ENCODE data around the gene TUBA4B.

Gene TUBA4B

DNA sequence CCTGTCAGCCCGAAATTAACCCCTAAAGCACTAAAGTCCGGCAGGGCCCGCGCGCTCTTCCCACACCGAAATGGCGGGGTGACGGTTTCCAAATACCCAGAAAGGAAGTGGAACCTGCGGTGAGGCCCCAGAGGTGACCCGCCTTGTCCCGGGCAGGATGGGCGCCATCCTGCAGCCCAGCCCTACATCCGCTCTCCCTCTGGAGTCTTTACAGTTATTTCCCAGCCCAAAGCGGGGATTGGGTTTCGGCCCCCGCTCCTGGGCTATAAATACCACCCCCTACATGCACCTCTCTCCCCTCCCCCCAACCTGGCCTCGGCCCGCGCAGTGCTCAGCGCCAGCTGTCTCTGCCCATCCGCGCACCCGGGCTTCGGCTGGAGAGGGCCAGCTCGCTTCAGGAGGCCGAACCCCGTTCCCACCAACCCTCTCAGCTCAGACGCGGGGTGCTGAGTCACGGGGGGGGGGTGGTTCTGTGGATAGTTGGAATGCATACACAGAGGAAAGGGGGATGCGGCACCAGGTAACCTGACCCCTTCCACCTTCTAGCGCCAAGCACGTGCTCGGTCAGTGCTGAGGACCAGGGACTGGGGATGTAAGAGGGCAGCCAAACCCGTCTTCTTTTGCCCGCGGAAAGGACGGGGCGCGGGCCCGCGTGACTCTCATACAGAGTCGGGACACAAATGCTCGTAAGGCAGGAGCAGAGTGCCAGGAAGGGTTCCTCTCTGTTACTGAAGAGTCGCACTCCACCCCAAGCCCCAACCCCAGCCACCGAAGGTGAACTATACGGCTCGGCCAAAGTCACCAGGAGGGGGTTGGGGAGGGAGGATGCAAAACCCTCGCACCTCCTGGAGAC lies at the start of gene TUBA4B:
TSS of gene TUBA4B (plus strand) at position 344 of the 853 bp plus-strand sequence. CDS start at position 509, 165 bp downstream.
- DNase-seq: peak; percentile 49 to 58

DNA sequence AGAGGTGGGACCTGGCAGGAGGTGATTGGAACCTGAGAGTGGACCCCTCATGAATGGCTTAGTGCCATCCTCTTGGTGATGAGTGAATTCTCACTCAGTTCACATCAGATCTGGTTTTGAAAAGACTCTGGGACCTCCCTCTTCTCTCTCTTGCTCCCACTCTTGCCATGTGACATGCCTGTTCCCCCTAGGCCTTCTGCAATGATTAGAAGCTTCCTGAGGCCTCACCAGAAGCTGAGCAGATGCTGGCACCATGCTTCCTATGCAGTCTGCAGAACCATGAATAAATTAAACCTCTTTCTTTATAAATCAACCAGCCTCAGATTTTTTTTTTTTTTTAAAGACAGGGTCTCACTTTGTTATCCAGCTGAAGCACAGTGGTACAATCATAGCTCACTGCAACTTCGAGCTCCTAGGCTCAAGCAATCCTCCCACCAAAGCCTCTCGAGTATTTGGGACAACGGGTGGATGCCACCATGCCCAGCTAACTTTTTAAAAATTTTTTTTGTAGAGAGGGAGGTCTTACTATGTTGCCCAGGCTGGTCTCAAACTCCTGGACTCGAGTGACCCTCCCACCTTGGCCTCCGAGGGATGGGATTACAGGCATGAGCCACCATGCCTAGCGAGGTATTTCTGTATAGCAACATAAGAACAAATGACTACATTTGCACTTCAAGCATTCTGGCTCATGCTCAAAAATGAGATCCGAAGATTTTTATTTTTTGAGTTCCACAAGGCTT lies 48.4 kb upstream of the TUBA4B start:
- DNase-seq: no peak

DNA sequence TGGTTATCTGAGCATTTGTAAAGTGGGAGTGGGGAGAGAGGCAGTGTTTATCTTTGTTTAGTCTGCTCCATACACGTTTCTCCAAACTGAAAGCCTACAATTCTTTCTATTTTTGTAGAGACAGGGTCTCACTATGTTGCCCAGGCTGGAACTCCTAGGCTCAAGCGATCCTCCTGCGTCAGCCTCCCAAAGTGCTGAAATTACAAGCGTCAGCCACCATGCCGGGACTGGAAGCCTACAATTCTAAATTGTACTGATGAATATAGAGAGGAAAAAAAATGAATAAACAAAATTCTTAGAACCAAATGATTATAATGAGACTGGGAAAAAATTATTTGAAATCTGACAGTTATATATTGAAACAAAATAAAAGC lies 47.9 kb upstream of the TUBA4B start:
- no peak for DNase-seq

DNA sequence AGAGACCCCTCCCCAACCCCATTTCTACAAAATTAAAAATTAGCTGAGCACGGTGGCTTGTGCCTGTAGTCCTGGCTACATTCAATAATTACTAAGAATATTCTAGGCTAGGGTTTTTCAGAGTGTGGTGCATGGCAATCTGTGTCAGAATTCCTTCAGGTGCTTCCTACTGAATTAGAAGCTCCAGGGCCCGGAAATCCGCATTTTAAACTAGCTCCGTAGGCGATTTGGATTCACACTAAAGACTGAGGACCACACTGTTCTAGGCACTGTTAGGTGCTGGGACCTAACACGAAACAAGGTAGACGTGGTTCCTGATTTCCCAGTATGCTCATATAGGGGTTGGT lies 47.1 kb upstream of the TUBA4B start:
- no peak for DNase-seq

- peak; percentile 94 to 95 for DNase-seq
Observed at GRCh38 chr2:219206328-219207133, 46.5 kb upstream of the TUBA4B start, which contains the start of gene ZFAND2B. TSS of gene ZFAND2B (plus strand) at chr2:219206782. CDS start at chr2:219206988, 206 bp downstream.

DNA sequence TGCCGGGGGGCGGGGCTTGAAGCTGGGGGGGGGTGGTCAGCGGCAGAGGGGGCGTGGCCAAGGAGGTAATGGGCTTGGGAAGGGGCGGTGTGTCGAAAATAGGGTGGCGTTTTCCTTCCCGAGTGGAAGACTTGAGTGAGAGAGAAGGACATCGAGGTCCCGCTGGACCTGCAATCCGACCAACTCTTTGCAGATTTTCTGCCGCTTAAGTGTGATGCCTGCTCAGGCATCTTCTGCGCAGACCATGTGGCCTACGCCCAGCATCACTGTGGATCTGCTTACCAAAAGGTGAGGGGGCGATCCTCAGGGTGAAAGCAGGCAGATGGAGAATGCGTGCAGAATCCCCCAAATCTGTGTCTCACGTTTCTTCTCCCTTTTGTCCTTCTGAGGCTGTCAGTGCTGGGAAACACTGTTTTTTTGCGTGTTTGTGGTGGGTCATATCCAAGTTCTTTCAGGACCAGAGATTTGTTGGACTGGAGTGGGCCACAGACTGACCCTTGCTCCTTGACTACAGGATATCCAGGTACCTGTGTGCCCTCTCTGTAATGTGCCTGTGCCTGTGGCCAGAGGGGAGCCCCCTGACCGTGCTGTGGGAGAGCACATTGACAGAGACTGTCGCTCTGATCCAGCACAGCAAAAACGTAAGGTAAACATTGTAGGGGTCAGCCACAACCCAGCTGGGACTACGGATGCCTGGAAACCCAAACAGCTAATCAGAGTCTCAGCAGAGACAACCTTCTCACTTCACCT lies 45.7 kb upstream of the TUBA4B start:
- no peak for DNase-seq

DNA sequence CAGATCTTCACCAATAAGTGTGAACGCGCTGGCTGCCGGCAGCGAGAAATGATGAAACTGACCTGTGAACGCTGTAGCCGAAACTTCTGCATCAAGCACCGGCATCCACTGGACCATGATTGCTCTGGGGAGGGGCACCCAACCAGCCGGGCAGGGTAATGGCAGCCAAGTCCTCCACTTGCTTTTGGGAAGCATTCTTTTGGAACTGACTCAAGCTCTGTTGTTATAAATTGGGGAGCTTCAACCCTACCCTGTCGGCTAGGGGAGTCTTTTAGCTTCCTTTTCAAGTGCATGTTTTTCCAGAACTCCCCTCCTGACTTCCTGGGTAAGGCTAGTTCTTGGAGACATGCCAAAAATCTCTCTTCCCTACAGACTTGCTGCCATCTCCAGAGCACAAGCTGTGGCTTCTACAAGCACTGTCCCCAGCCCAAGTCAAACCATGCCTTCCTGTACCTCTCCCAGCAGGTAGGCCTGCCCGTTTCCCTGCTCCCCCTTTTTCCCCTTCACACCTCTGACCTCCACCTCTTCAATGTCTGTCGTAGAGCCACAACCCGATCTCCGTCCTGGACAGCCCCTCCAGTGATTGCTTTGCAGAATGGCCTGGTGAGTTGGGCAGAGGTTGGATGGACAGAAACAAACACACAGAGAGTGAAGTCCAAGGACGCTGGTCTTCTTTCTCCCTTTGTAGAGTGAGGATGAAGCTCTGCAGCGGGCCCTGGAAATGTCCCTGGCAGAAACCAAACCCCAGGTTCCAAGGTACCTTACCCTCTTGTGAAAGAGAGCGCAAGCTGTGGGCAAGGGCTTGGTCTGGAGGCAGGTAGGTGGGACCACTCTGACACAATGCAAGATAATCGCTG lies 44.9 kb upstream of the TUBA4B start:
- no peak for DNase-seq

DNA sequence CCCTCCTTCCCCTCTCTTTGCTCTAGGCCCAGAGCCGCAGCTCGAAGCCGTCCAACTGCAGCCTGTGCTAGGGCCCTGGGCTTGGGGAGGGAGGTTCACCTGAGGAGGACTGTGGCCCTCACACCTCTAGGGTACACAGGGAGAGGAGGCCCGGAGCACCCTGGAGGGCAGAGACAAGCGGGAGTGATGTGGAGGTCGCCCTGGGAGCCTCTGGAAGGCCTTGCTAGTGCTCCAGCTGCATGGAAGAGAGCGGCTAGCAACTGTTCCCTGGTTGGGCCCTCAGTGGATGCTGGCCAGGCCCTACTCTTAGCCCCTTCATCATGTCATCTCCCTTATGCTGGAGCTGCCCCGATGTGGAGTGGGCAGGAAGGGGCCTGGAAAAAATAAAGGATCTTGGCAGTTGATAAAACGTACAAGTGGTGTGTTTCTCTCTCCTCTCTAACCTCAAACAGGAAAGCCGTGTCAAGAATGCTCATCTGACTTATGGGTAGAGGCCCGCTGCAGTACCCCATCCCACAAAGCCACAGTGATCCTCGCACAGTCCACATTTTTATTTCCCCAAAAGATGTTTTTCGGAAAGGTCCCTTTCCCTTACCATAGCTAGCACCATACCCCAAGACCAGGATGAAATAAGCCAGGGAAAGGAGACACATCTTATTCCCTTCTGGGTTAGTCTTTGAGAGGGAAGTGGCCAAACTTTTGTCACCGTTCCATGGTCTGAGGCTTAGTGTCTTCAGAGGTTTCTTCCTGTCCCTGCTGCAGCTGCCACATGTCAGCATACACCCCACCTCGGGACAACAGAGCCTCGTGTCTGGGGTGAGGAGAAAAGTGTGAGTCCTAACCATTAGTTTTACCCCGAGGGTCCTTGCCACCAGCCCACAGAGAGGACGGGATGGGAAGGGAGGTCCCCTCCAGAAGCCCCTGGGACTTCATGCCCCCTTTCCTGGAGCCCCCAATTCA lies 43.5 kb upstream of the TUBA4B start:
- no peak for DNase-seq

GRCh38 chr2:219210196-219210885 lies 42.7 kb upstream of the TUBA4B start:
- no peak for DNase-seq

DNA sequence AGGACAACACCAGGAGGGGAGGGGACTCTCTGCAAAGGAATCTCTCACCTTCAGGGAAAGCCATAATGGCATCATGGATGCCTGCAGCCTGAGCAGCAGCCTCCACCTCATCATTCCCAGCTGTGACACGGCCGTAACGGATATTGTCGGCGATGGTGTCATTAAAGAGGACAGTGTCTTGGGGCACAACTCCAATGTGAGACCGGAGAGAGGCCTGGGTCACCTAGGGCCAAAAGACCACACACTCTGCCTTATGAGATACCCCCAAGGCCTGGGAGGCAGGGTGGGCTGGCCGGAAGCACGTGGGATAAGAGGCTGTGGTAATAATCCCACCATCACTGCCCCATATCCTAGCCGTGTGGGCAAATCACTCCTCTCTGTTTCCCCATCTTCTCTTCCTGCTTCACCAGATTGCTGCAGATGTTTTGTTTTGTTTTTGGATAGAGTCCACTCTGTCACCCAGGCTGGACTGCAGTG lies 42.1 kb upstream of the TUBA4B start:
- no peak for DNase-seq

DNA sequence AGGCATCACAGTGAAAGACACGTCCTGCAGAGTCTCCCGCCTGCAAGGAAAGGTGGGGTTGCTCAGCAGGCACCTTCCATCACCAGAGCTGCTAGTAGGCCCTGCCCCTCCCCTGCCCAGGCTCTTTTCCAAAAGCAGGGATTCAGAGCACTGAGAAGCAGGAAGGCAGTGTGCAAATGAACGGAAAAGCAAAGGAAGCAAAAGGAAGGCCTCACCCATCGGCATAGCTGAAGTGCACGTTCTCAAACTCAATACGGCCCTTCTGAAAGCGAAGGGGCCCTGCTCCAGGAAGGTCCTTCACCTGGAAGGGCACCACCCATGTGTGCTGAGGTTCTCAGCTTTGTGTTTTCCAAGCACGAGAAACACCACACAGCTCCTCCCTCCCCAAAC lies 40.0 kb upstream of the TUBA4B start:
- DNase-seq: no peak

- DNase-seq: no peak
Observed at GRCh38 chr2:219213486-219214071, 39.5 kb upstream of the TUBA4B start.

DNA sequence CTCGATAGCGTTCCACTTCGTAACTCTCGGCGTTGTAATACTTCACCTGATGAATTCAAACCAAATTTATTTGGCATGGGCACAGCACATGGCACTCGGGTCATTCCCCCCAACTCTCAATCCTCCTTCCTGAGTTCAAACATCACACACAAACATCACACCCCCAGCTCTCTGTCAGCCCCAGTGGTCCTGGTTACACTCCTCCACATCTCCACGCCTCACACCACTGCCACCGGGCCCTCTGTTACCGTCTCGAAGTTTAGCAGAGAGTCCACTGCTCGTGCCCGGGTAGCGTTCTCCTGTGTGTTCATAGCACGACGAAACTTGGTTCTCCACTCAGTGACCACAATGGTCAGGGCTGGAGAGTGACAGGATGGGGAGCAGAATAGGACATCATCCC lies 38.9 kb upstream of the TUBA4B start:
- no peak for DNase-seq

GRCh38 chr2:219214786-219215185 lies 38.3 kb upstream of the TUBA4B start:
- no peak for DNase-seq

GRCh38 chr2:219215871-219216534 lies 37.0 kb upstream of the TUBA4B start:
- no peak for DNase-seq

DNA sequence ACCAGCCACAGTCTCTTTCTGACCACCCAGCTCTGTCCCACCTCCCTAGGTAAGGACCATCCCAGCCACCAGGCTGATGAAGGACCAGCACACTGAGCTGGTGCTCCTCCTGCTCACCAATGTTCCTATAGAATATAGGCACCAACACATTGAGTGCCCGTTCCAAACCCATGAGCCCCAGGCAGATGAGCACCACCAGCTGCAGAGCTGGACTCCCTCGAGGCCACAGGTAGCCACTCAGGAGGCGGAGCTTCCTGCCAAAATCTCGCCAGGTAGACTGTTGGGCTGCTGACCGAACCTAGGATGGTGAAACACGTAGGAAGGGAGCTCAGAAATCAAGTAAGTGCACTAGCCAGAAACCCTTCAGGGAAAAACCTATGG lies 36.5 kb upstream of the TUBA4B start:
- no peak for DNase-seq

DNA sequence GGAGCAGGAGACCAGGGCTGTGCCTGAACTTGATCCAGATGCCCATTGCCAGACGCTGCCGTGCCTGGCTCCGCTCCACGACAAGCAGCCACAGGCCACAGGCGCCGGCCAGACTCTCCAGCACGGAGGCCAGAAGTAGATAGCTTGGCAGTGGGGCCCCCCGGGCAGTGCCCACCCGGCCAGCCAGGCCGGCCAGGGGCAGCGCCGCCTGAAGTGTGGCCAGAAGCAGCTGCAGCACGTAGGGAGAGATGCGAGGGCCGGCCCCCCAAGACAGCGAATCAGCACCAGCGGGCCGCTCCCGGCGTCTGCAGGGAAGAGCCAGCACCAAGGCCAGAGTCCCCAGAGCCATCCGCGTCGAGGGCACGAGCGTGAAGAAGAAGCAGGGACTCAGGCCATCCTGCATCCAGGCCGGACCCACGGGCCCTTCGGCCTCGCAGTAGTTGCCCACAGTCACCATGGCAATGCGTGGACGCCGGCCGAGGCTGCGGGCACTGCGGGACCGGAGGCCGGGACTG lies 34.8 kb upstream of the TUBA4B start:
- no peak for DNase-seq

Measured in CD4-positive, alpha-beta T cell treated with Interleukin-4 for 1 hour (primary cell).